ENCODE results near the gene PHTF1.

GRCh38 chr1:113779542-113779941, 20.3 kb upstream of the PHTF1 start:
- TF ChIP-seq POLR2AphosphoS5 (IDR thresholded peaks at IDR 0.05): no peak
- no peak for TF ChIP-seq CTCF (IDR thresholded peaks at IDR 0.05)

Data from prostate gland (tissue), 2 donors.